CD4-positive, alpha-beta T cell treated with Interleukin-17A for 4 hours (primary cell): Measurements from ENCODE around the gene GATB.
A peak's percentile ranks its signal among the peaks of the same experiment; 100 is the strongest.

Experiments used
- DNase-seq: peaks from one replicate; pipeline ENCODE4 v3.0.0-alpha.2; 2020; ENCODE audit warnings: mixed read lengths

GATB gene

DNA sequence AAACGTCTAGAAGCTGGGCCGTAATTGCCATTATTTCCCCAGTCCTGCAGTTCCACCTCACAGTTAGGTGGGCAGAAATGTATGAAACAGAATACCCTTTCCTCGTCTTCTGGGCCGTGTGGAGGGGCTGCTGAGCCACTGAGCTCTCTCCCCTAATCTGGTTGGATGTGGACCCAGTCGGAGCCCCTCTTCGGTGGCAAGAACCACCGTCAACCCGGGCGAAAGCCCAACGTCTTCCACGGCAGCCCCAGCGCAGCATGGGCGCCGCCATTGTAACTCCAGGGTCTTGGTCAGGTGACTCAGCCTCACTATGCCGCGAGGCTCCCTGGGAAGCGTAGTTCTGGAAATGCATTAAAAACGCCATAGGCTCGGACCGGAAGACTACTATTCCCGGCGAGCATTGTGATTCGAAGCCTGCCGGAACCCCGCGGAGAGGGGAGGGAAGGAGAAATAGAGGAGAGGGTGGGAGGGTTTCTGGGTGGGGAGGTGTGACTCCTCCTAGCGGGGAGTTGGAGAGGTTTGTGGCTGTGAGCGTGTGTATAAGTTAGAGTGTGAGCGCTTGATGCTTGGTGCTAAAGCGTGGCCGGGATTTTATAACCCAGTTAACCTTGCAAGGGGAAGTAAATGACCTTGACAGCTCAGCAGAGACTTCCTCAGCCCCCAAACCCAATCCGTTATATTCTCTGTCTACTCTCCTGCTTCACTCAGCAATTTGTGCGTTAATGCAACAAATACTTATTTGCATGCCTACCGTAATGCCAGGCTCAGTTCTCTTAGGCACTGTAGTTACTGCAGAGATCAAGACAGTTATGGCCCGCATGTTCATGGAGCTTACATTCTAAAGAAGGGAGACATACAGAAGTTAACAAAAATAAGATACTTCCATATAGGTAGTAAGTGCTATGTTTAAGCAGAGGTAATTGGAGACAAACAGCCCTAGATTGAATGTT, at the start of gene GATB:
Gene GATB, minus strand, starts transcription at position 296 of the 950 bp plus-strand sequence. Its CDS starts 25 bp downstream, at position 271.
- DNase-seq, result peak; percentile 92

GRCh38 chr4:151810476-151810875, 49.7 kb upstream of the GATB start:
- no peak for DNase-seq

- DNase-seq, result no peak
Measured at GRCh38 chr4:151809716-151810115, 48.9 kb upstream of the GATB start.

- DNase-seq, result no peak
Measured at GRCh38 chr4:151808542-151808941, 47.7 kb upstream of the GATB start.

DNA sequence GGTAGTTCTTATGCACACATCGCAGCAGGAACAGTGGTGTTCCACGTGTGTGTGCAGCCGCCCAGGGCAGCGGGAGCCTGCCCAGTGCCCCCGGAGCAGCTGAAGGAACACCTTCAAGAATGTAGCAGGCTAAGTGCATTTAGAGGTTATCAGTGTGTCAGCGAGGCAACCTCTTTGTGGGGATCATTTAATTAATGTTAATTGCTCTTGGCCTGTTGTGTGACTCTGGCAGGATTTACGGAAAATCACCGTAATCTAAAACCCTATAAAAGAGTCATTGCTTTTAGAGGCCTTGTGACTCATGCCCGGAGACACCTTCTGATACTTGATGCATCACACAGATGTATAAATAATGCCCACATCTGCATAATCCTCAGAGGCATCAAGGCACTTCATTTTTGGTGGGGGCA, 47.3 kb upstream of the GATB start:
- no peak for DNase-seq

DNA sequence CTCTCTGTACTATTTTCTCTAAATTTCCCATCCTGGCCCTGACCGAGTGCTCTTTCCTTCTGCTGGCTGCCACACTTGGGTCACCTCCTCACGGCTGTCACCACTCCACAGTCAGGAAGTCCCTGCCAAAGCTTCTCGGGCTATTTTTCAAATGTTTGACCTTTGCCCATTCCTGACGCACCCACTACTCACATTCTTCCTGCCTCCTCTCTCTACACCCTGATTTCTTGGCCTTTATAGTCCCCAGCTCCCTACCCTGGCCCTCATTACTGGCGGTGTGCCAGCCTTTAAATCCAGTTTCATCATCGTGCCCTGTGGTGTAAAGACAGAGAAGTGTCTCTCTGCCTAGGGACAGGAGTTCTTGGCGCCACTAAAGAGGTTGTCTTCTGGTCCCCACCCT, 46.4 kb upstream of the GATB start:
- no peak for DNase-seq

- DNase-seq, result no peak
Measured at GRCh38 chr4:151806511-151806927, 45.7 kb upstream of the GATB start.

DNA sequence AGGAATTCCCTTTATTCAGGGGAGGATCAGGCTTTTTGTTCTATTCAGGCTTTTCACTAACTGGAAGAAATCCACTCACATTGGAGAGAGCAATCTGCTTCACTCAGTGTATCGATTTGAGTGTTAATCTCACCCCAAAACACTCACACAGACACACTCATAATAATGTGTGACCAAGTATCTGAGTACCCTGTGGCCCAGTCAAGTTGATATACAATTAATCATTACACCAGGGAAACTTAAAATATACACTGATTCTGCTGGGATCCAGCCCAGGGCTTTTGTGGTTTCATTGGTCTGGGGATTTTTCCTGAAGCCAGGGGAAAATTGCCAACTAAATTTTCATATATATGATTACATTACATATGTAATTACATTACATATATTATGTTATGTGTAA, 44.0 kb upstream of the GATB start:
- no peak for DNase-seq

- no peak for DNase-seq
Measured at GRCh38 chr4:151804086-151804630, 43.4 kb upstream of the GATB start.

- no peak for DNase-seq
Measured at GRCh38 chr4:151803246-151803645, 42.4 kb upstream of the GATB start.

DNA sequence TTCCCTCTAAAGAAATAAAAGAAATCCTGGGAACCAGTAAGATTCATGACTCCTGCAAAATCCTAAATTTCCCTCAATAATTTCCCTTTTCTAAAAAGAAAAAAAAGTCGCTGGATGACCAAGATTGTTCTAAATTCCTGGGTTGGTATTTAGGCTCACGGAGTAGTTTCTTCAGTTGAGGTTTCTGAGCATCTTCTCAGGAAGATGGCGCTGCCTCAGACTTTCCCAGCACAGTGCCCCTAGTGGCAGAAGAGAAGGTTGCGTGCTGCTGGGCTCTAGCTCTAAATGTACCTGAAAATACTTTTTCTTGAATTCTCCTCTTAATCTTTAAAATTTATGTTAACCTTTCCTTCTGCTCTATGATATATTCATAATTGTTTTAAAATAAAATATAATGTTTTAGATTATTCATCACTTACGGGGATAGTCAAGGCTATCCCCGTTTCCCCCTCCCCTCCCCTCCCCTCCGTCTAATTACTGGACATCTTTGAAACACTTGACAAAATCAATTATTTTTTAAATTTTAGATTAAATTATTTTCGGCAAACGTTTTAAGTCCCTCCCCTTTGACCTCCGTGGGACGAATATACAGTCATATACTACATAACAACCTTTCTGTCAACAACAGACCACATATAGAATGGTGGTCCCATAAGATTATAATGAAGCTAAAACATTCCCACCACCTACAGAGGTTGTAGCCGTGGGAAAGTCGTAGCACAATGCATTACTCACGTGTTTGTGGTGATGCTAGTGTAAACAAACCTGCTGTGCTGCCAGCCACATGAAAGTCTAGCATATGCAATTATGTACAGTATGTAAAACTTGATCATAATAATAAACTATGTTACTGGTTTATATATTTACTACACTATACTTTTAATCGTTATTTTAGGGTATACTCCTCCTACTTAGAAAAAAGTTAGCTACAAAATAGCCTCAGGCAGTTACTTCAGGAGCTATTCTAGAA, 41.0 kb upstream of the GATB start:
- DNase-seq, result peak; percentile 64

DNA sequence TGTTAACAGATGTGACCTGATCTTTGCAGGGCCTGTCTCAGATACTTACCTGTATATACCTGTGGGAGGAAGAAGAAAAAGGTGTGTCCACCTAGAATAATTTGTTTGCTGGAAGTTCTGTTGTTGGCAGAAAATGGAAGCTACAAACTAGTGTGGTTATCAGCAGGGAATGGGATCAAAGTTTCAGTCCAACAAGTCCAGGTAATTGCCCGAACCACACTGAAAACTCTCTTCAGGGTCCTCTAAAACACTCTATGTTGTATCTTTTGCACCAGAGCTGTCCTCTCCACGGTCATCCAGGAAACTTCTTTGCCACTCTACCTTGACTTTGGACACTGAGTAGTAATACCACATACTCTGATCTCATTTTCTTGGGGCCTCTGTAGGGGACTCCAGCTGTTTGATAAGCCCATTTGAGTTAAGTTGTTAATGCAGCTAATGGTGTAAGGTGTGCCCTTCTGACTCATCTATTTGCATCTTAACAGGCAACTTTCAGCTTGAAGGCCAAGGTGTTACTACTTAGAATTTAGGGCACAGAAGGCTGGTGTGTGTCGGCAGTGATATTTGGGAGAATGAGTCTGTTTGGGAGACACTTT, 38.7 kb upstream of the GATB start:
- DNase-seq, result no peak

GRCh38 chr4:151798678-151799416, 38.0 kb upstream of the GATB start:
- DNase-seq, result no peak

DNA sequence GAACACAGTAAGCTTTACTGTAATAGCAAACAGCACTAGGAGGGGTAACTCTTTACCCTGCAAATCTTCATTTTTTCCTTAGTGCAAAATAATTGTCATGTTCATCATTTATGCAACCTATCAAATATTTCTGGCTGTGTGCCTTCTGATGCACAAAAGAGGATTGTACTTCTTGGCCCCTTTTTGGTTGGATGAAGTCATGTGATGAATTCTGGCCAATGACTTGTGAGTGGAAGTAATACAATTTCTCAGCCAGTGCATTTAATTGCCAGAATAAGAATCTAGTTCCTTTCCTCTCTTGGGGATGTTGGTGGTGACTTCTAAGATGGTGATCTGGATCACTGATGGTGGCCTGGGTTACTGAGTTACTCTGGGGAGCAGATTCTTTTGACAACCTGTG, 37.0 kb upstream of the GATB start:
- no peak for DNase-seq

- DNase-seq, result no peak
Measured at GRCh38 chr4:151797131-151797530, 36.3 kb upstream of the GATB start.

GRCh38 chr4:151796106-151796505, 35.3 kb upstream of the GATB start:
- DNase-seq, result no peak

DNA sequence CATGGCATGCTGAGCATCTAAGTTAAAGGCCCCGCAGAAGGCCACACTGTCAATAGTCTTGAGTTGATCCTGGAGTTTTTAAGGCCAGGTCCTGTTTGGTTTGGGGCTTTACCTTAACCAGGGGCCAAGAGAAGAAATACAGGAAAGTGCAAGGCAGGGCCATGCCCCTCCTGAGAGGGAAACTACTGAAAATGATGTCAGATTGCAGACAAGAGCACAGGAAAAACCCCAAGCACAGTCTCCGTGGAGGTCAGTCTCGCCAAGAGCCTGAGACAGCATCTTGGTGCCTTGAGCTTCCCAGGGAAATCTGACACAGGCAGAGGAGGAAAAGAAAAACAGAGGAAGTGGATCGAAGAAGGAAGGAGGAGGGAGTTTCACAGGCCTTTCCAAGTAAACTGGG, 32.2 kb upstream of the GATB start:
- no peak for DNase-seq

DNA sequence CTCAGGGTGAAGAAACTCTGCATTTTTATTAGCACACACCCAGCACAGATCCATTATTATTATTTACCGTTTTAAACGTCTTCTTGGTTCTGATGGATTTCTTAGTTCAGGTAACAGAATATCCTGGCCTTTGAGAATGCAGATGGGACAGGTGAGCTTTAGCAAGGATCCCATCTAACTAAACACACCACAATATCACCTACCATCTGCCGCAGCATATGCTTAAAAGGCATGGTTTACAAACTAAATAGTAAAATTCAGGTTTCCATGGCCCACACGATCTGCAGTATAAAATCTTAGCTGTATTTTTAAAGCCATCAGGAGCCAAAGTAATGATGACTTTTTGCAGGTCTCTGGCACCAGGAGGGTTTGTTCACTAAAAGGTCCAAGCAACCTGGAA, 31.7 kb upstream of the GATB start:
- no peak for DNase-seq

DNA sequence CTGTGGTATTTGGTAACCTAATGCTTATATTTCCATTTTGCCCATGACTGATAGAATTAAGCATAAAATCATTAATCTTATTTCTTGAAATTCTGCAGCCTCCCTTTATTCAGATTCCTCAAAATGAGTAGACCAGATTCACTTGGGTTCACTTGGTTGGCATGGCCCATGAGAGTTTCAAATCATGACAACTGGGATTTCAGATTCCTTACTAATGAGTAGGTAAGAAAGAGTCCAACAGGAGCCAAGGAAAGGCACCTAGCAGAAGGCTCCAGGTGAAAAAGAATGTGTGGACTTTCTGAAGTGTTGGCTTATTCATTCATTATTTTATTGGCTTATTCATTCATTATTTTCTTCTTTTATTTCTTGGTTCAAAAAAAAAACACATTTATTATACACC, 27.2 kb upstream of the GATB start:
- no peak for DNase-seq

GRCh38 chr4:151786158-151786495, 25.3 kb upstream of the GATB start:
- DNase-seq, result no peak

- DNase-seq, result no peak
Measured at GRCh38 chr4:151785484-151786157, 24.8 kb upstream of the GATB start.

- DNase-seq, result no peak
Measured at GRCh38 chr4:151784706-151785105, 23.9 kb upstream of the GATB start.
